OCI-LY7 (cell line): ENCODE data around the gene ZFR2.

Source experiments
- EZH2phosphoT487 ChIP-seq: fragments of 200-600 bp; sonication (generic); IDR thresholded peaks from 2 replicates; pipeline ENCODE4 v1.6.1; 2018; ENCODE audit warnings: low read depth, borderline replicate concordance, mild to moderate bottlenecking, mixed run types, antibody characterized with exemption, low read length, moderate library complexity, mixed read lengths
- TF ChIP-seq, protein P1 (sequence below): fragments of 200-600 bp; sonication (generic); conservative IDR thresholded peaks from 2 replicates; pipeline ENCODE4 v1.5.1; 2014; ENCODE audit warnings: mild to moderate bottlenecking, antibody characterized with exemption, low read length, moderate library complexity, mixed read lengths

DNA sequence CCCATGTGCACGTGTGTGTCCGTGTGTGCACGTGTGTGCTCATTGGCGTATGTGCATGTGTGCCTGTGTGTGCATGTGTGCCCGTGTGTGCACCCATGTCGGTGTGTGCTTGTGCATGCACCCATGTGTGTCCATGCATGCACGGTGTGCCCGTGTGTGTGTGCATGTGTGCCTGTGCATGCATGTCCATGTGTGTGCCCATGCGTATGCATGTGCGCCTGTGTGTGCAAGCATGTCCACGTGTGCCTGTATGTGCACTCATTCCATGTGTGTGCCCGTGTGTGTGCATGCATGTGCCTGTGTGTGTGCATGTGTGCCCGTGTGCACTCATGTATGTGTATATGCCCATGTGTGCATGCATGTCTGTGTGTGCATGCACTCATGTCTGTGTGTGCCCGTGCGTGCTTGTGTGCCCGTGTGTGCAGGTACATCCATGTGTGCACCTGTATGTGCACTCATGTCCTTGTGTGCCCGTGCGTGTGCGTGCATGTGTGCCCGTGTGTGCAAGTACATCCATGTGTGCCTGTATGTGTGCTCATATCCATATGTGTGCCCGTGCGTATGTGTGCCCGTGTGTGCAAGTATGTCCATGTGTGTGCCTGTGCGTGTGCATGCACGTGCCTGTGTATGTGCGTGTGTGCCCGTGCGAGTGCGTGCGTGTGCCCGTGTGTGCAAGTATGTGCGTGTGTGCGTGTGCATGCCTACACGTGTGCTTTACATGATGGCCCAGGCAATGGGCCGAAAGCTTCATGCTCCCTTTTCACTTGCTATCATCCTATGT lies 61.1 kb downstream of the ZFR2 start:
- TF ChIP-seq, protein P1, sequence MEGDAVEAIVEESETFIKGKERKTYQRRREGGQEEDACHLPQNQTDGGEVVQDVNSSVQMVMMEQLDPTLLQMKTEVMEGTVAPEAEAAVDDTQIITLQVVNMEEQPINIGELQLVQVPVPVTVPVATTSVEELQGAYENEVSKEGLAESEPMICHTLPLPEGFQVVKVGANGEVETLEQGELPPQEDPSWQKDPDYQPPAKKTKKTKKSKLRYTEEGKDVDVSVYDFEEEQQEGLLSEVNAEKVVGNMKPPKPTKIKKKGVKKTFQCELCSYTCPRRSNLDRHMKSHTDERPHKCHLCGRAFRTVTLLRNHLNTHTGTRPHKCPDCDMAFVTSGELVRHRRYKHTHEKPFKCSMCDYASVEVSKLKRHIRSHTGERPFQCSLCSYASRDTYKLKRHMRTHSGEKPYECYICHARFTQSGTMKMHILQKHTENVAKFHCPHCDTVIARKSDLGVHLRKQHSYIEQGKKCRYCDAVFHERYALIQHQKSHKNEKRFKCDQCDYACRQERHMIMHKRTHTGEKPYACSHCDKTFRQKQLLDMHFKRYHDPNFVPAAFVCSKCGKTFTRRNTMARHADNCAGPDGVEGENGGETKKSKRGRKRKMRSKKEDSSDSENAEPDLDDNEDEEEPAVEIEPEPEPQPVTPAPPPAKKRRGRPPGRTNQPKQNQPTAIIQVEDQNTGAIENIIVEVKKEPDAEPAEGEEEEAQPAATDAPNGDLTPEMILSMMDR, result no peak
- TF ChIP-seq EZH2phosphoT487, result no peak
